ENCODE data around the gene USP7. TPM values are rescaled to one million over a fixed set of nuclear protein-coding genes. Genes with fewer than 3 reads are reported as not detected.
"Not testable (repeated sequence)": the region's sequence is repeated elsewhere in the genome, so short reads cannot be mapped to it uniquely, and the experiment has no call there.

The USP7 gene
- polyA plus RNA-seq, 1 of the 3 experiments (the other 2 are of a cell fraction): 8.6 TPM

GRCh38 chr16:8843296-8843695, 120.4 kb downstream of the USP7 start:
- H2AFZ ChIP-seq (ENCODE audit: low read depth); H3K9me3 ChIP-seq; CTCF ChIA-PET; DNase-seq; H3K27ac ChIP-seq (ENCODE audit: low read depth in 2 of 2, low read length in 1 of 2); H3K9me2 ChIP-seq; H3K4me3 ChIP-seq (ENCODE audit: low read depth in 2 of 2, low read length in 1 of 2); H3K4me2 ChIP-seq; POLR2A ChIA-PET; H3K9ac ChIP-seq; H3K4me1 ChIP-seq (ENCODE audit: control insufficient read depth in 1 of 2, insufficient read depth in 2 of 2, low read depth in 1 of 2, low read length in 1 of 2); H3K27me3 ChIP-seq (ENCODE audit: insufficient read depth): not testable (repeated sequence)
- Histone ChIP-seq H3F3A (replicated peaks; ENCODE audit: insufficient read depth) (peaks cover 27% of the 10 kb centered on the region), H4K20me1 (ENCODE audit: insufficient read depth) (peaks cover 31% of the 10 kb centered on the region), H3K79me2 (ENCODE audit: insufficient read depth) (peaks cover 50% of the 10 kb centered on the region), H3K36me3 (replicated peaks in 1 of 2; ENCODE audit: control insufficient read depth in 1 of 2, insufficient read depth in 2 of 2, low read length in 1 of 2) (peaks cover 0 to 10% of the 10 kb centered on the region in 2 experiments)
- WGBS (ENCODE audit: low lambda C conversion rate): 81% methylated on average over 10 of the region's 12 CpGs

Other genes starting within 250 kb of the USP7 start
- gene TMEM186, start 166.3 kb downstream of the USP7 start, polyA plus RNA-seq (2012; rRNA removed): 13.2 and 18.2 TPM in 2 replicates
- gene PMM2, start 166.1 kb downstream of the USP7 start, polyA plus RNA-seq (2012; rRNA removed): 24.3 and 27.6 TPM in 2 replicates
- gene CARHSP1, start 94.9 kb downstream of the USP7 start, polyA plus RNA-seq (2012; rRNA removed): 60.6 and 93.6 TPM in 2 replicates
- not detected in 2 replicates for gene LITAFD, start 81.6 kb downstream of the USP7 start, polyA plus RNA-seq (2012; rRNA removed)
- gene HAPSTR1, start 127.7 kb upstream of the USP7 start, polyA plus RNA-seq (2012; rRNA removed): 7.0 and 8.6 TPM in 2 replicates